Fibroblast of pulmonary artery (primary cell): ENCODE results near the gene SRP68.
"Not testable (repeated sequence)": the region's sequence is repeated elsewhere in the genome, so short reads cannot be mapped to it uniquely, and the experiment has no call there.

Experiments
- DNase-seq: peaks from one replicate; pipeline ENCODE4 v3.0.0-alpha.2; 2010; ENCODE audit warnings: low read depth
- H3K4me3 ChIP-seq: replicated peaks from 2 replicates; pipeline ENCODE4 v1.5.1; 2011; ENCODE audit warnings: low read depth, mild to moderate bottlenecking, control low read depth, low read length, moderate library complexity
- CTCF ChIP-seq: IDR thresholded peaks from 2 replicates; pipeline ENCODE4 v1.5.1; 2011; ENCODE audit warnings: mild to moderate bottlenecking, control low read depth, low read length, inconsistent platforms; ENCODE audit errors: missing control alignments

The SRP68 gene

GRCh38 chr17:76079535-76079955 is 7.2 kb upstream of the SRP68 start:
- DNase-seq, result no peak
- no peak for TF ChIP-seq CTCF

GRCh38 chr17:76078860-76079534 is 6.7 kb upstream of the SRP68 start, which contains the start of gene ZACN:
Gene ZACN, plus strand, starts transcription at chr17:76079182. Its CDS starts 83 bp downstream, at chr17:76079265.
- no peak within 1 kb of the TSS for H3K4me3 ChIP-seq
- no peak for TF ChIP-seq CTCF
- DNase-seq, result no peak

More at GRCh38 chr17:76079535-76079955, 7.2 kb upstream of the SRP68 start:
- H3K4me3 ChIP-seq, result no peak overlapping the region

DNA sequence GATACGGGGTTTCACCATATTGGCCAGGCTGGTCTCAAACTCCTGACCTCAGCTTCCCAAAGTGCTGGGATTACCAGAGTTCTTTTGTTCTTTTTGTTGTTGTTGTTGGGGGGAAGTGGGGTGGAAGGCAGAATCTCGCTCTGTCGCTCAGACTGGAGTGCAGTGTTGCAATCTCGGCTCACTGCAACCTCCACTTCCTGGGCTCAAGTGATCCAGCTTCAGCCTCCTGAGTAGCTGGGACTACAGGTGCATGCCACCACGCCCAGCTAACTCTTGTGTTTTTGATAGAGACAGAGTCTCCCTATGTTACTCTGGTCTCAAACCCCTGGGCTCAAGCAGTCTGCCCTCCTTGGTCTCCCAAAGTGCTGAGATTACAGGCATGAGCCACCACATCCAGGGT is 6.1 kb upstream of the SRP68 start:
- DNase-seq, H3K4me3 ChIP-seq: not testable (repeated sequence)

- DNase-seq, result no peak
- TF ChIP-seq CTCF, result no peak
- H3K4me3 ChIP-seq, result no peak overlapping the region
These were observed 5.3 kb upstream of the SRP68 start for GRCh38 chr17:76077584-76078110.

GRCh38 chr17:76076765-76077583 is 4.7 kb upstream of the SRP68 start:
- DNase-seq, result no peak
- H3K4me3 ChIP-seq, result no peak overlapping the region
- no peak for TF ChIP-seq CTCF

DNA sequence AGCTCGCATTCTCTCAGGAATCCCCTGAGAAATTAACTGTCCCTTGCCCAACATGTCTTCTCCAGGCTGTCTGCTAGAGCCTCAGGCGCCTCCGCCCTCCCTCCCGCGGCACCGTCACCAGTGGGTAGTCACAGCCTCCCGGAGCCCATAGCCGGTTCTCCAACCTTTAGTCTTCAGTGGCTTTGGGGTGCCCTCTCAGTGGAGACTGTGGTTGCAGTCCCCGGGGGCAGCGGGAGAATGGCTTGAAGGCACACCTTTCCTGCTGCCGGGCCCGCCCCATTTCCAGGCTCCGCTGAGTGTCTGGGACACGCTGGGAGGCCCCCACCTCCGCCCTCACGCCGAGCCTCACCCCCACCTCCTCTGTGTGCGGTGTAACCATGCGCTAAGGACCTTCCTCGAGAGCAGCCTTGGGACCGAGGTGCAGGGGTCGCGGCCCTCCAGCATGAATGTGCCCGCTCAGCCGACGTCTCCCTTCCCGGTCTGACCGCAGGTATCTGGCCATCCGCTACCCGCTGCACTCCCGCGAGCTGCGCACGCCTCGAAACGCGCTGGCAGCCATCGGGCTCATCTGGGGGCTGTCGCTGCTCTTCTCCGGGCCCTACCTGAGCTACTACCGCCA is 3.9 kb upstream of the SRP68 start:
- no peak overlapping the region for H3K4me3 ChIP-seq
- no peak for TF ChIP-seq CTCF
- DNase-seq, result no peak
